HL-60/S4 (cell line): Measurements from ENCODE around the gene VHLL.
"Not testable (repeated sequence)": the region's sequence is repeated elsewhere in the genome, so short reads cannot be mapped to it uniquely, and the experiment has no call there.

Source experiments
- in situ Hi-C: fragments of 300-500 bp; cut with MboI; formaldehyde crosslinking; loops from 2 replicates; pipeline ENCODE4 v1.14.3; 2022; ENCODE audit warnings: low sequenced_read_pairs

The VHLL gene

DNA sequence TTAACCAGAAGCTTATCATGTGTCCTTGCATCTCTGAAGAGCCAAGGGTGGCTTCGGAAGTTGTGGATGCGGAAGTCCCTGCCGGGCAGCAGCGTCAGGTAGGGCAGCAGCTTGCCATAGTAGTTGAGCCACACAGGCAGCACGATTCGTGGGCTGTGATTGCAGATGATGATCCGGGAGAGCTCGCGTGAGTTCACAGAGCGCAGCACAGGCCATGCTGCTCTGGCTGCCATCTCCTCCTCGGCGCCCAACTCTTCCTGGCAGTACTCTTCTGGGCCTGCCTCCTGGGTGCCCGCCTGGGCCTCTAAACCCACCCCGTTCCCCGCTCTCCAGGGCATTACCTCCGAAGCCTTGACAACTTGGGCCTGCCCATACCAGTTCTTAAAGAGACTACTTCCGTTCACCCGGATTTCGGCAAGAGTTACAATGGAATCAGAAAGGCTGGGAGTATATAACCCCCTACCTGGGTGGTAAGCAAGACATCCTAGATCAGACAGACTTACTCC, at the start of gene VHLL:
VHLL (minus strand) TSS at position 456 of the 506 bp plus-strand sequence; CDS start at position 338, 118 bp downstream.
- in situ Hi-C loops, result no loop called here

DNA sequence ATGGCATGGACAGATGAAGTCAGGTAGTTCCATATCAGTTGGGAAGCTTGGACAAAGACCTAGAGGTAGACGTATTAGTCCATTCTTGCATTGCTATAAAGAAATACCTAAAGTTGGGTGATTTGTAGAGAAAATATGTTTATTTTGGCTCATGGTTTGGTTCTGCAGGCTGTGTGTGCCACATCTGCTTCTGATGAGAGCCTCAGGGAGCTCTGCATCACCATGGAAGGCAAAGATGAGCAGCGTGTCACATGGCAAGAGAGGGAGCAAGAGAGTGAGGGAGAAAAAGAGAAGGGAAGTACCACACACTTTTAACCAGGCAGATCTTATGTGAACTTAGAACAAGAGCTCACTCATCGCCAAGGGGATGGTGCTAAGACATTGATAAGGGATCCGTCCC, 48.2 kb upstream of the VHLL start:
- in situ Hi-C loops, result no loop called here

DNA sequence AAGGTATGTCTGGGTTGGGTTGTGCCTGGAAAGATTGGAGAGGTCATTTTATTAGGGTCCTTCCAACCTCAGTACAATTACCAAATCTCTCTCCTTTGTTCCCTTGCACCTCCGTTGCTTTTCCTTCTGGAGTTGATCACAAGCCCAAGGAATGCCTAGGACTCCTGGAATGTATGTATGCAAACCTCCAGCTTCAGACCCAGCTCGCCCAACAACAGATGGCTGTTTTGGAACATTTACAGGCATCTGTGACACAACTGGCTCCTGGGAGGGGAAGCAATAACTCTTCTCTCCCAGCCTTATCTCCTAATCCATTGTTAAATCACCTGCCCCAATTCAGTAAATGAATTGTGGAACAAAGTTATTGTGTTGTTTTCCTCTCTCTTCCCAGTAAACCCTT, 47.5 kb upstream of the VHLL start:
- in situ Hi-C loops, result no loop called here

DNA sequence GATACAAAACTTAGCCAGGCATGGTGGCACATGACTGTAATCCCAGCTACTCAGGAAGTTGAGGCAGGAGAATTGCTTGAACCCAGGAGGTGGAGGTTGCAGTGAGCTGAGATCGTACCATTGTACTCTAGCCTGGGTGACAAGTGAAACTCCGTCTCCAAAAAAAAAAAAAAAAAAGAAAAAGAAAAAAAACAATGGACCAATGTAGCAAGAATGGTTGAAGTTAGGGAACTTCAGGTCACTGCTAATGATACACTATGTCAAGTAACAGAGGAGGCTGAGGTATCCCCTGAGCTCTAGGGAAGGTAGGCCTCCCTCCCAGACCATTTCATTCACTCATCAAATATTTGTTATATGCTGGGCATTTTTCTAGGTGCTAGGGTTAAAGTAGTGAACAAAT, 46.9 kb upstream of the VHLL start:
- in situ Hi-C loops, result not testable (repeated sequence)

DNA sequence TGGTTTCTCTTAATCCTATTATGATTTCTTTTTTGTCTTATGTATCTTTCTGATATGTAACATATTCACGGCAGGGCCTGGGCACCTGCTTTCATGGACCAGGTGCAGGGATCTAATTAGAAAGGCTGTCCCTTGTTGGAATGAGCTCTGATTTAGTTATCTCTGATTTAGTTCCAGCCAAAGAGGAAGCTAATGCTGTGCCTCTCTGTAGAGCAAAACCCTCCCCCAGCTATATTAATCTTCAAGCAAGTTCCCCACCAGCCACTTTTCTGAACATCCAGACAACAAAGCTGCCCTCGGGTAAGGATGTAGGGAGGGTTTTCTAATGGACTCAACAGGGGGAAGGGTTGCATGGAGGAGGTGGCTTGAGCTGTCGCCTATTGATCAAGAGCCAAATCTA, 45.3 kb upstream of the VHLL start:
- in situ Hi-C loops, result no loop called here

DNA sequence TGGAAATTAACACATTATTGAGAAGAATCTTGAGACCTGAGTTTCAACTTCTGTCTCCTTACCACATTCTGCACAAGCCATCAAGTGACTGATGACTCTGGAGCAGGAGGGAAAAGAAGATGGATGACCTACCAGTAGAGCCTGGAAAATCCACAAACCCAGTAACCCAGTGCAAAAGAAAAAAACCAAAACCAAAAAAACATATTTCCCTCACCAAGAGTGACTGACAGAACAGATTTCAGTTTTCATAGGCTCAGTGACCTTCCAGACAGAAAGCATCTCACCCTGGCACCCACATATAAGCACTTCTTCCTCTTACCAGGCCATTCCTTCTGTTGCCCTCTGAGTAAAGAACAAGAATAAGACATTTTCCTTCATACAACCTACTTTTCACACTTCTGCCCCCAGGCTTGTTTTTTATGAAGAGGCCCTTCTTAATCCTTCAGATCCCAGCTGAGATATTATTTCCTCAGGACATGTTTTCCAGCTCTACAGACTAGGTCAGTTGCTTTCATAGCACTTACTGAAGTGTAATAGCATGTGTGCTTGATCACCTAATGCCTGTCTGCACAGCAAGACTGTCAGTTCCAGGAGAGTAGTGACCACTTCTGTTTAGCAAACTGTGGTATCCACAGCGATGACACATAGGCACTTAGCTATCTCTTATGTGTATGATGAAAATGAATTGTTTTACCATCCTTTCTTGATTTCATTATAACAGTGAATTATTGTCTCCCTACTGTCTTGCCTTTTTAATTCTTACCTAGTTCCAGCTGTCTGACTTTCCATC, 43.3 kb upstream of the VHLL start:
- in situ Hi-C loops, result no loop called here

DNA sequence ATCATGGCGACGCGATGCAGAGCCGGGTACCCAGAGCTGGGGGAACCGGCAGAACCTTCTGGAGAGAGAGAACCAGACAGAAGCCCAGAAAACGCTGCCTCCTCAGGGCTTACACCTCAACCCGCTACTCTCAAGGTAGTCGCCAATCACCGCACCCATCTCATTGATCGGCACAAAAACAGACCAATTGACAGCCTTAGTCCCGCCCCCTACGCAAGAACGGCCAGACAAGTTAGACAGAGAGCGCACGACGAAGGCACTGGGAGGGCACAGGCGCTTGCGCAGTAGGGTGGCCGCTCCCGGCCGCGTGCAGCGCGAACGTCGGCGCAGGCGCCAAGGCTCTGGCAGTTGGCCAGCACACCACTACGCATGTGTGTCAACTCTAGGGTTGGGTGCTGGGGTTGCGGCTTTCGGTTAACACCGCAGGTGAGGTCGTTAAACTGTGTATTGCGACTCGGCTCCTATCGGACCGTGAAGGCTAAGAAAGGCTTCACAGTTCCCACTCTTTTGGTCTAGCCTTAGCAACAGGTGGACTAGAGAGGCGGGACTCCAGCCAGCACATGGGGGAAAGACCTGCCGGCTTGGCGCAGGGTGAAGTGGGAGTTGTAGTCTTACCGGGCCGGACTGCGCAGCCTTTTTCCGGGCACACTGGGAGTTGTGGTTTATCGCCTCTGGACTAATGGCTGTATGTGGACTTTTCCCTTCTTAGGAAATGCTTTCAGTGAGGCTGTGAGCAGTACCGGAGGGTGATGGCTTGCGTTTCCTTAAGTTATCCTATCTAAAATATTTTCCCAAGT, 39.3 kb upstream of the VHLL start, which contains the start of the genes CCT3 and TSACC:
CCT3 (minus strand) TSS at position 113 of the 797 bp plus-strand sequence; CDS start at position 5, 108 bp downstream.
TSACC (plus strand) TSS at position 347 of the 797 bp plus-strand sequence. CDS start 1,232 bp downstream, outside the sequence.
- in situ Hi-C loops, result no loop called here

DNA sequence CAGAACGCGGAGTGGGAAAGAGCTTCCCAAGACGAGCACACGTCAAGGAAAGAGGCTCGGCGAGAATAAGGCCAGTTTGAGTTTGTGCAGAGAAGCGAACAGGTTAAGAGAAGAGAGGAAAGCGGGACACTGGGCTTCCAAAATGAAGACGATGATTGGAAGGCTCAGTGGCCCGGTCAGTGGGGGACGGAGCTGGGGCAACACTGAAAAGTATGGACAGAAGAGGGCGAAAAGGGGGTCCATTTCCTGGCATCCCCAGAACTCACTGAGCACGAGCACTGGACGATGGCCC, 38.7 kb upstream of the VHLL start:
- in situ Hi-C loops, result no loop called here

DNA sequence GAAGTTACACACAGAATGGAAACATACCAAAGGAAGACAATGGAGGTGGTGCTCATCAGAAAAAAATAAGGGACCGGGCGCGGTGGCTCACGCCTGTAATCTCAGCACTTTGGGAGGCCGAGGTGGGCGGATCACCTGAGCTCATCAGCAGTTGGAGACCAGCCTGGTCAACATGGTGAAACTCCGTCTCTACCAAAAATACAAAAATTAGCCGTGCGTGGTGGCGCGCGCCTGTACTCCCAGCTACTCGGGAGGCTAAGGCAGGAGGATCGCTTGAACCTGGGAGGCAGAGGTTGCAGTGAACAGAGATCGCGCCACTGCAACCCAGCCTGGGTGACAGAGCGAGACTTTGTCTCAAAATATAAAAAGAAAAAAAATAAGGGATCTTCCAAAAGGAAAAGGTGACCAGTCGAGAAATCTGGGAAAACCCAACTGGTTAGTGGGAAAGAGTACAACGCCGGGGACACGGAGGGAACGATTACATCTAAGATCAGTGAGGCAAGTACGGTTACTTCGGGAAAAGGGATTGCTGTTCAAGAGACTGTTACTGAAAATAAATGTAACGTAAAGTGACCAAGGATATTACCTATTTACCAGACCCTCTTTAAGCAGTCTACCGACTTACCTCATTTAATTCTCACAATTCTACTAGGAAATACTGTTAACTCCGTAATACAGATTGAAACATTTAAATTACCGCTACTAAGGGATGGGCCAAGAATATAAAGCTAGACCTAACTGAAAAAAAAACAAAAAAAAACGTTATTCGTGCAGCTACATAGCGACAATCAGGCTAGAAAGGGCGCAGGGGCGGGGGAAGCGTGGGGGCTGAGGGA, 38.2 kb upstream of the VHLL start:
- in situ Hi-C loops, result no loop called here

DNA sequence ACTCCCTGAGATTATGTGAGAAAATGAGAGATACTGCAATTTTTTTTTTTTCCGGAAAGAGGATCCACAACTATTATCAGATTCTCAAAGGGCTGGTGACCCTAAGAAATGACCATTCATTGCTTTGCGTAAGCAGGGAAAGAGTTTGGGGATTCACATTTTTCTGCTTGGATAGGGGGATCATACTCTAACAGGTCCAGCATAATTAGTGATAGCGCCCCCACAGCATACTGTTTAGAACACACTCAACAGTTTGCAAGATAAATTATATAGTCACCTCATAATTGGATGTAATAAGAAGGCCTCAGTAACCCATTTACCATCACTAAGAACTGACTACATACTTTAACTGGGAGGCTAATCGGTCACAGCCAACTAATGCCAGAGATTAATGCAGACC, 37.1 kb upstream of the VHLL start:
- in situ Hi-C loops, result no loop called here

DNA sequence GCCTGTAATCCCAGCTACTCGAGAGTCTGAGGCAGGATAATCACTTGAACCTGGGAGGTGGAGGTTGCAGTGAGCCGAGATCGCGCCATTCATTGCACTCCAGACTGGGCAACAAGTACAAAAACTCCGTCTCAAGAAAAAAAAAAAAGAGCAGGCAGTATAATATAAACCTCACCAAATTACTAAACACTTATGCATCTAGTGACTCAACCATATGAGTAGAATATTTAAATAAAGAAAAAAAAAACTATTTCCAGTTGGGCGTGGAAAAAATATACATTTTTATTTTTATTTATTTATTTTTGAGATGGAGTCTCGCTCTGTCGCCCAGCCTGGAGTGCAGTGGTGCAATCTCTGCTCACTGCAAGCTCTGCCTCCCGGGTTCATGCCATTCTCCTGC, 24.1 kb upstream of the VHLL start:
- in situ Hi-C loops, result not testable (repeated sequence)

DNA sequence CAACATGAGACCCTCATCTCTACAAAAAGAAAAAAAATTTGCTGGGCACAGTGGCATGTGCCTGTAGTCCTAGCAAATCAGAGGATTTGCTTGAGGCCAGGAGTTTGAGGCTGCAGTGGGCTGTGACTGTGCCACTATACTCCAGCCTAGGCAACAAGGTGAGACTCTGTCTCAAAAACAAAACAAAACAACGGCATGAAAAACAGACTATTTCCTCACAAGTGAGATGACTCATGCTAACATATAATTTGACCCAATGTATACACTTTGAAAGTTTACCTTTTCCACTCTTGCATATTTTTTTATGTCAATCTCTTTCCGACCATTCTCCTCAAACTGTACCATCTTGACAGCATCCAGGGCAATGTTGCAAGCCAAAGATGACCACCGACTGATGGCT, 21.5 kb upstream of the VHLL start:
- in situ Hi-C loops, result no loop called here

DNA sequence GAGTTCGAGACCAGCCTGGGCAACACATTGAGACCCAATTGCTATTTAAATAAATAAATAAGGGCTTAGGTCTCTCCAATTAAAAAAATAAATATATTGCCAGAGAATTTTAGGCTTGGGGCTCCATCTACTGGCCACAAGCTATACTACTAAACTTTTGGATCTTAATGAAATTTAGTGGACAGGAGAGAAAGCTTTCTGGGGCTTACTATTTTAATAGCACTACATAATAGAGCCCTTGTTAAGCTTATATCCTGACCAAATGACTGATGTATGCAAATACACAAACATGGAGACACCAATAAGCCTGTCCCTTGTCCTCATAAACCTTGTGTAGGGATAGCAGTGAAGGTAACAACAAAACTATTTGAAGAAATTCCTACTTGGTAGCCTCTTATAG, 20.6 kb upstream of the VHLL start:
- in situ Hi-C loops, result no loop called here

DNA sequence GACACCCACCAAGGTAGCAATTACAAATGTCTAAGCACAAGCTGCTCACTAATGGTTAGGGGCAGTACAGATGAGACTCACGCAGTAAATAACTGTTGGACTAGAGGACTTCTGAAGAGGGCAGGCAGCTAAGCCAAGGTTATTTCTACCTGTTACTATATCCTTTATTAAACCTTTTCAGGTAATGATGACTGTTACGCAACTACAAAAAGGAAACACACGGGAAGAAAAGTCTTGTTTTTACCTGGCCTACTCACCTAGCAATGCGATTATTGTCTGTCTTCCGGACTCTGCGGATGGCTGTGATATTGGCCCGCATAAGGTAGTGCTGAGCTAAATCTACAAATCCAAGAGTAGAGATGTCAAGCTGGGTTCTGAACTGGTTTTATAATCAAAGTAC, 17.8 kb upstream of the VHLL start:
- in situ Hi-C loops, result no loop called here

DNA sequence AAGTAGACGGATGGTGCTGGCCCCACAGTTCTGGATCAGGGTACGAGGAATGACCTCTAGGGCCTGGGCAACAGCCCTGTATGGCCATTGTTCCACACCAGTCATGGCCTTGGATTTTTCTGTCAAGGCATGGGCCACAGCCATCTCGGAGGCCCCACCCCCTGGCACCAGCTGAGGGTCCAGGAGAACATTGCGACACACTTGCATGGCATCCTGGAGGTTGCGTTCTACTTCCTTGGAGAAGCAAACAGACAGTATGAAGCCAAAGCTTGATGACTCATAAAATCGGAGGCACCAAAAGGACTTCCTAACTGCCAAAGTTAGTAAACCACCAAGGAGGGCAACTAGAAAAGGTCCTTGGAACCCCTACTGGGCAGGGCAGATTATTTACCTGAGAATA, 11.9 kb upstream of the VHLL start:
- in situ Hi-C loops, result no loop called here

DNA sequence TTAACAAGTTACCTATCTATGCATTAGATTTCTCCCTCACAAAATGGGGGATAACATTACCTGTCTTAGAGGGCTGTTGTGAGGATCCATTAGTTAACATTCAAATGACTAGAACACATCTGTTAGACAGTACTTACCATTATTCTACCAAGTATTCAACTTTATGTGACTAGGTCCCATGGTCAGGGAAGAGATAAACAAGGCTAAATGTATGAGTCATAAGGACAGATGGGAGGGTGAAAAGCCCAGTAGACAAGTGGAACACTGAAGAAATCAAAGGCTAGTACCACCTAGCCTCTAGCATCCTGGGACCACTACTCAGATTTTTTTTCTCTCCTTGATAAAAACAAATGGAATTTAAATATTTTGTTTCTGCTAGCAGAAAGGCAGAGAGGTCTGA, 9.0 kb upstream of the VHLL start:
- in situ Hi-C loops, result no loop called here

DNA sequence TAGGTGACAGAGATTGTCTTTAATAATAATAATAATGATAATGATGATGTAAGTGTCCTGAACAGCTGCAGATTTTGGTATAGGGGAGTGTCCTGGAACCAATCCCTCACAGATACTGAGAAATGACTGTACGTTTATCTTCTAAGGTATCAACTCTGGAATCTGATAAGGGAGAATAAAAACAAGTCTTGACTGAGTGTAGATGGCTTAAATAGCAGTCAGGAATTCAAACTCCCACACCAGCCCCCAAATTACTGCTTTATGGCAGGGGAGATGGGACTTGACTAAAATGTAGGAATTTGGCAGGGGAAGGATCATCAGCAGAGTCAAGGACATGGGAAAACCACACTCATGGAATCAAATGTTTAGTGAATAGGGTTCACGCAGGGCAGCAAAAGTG, 6.1 kb upstream of the VHLL start:
- in situ Hi-C loops, result no loop called here

DNA sequence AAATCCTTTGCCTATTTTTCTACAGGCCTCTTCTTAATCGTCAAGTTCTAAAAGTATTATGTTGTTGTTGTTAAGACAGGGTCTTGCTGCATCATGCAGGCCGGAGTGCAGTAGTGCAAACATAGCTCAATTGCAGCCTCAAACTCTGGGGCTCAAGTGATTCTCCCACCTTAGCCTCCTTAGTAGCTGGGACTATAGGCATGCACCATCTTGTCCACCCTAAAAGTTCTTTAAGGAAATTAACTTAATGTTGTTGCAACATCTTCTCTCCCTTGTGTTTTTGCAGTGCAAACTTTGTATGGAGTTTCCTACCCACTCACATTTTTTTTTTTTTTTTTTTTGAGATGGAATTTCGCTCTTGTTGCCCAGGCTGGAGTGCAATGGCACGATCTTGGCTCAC, 4.1 kb upstream of the VHLL start:
- in situ Hi-C loops, result no loop called here

DNA sequence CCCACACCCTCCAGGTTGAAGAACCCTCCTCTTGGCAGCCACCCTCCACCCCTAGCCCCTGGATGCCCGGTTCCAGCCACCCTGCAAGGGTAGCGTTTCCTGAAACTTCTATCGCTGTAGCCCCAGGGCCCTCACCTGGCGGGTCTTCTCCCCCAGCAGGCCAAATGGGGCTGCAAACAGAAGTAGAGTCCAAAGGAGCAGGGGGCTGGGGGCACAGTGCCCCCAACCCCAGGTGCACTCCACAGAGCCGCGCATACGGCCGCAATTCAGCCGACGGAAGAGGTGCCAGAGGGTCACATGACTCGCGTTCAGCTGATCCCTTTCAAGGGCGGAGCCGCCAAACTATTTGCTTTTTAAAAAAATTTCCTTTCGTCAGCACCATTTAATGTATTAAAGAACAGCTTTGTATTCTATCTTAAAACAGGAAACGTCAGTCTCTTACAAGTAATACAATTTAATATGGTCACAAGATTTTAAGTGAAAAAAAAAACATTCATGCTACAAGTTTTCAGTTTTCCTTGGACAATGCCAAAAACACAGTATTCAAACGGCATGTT, 3.6 kb downstream of the VHLL start, which contains the start of gene GLMP:
GLMP (minus strand) TSS at position 289 of the 557 bp plus-strand sequence; CDS start at position 255, 34 bp downstream.
- in situ Hi-C loops, result no loop called here

DNA sequence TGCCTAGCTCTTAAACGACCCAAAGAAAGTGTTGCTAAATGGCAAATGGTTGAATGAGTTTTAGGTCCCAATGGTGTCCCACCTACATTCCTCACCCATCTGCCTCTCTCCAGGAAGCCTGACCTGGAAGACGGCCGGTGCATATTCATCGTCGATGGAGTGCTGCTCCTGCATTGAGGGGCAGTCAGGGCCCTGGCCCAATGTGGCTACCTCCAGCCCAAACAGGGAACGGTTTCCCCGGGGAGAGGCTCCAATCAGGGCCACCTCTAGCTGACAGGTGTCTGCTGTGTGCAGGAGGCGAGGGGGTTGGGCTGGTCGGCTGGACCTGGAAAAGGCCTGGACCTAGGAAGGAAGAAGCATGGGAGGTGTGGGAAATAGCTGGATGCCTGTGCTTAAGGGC, 5.2 kb downstream of the VHLL start:
- in situ Hi-C loops, result no loop called here

DNA sequence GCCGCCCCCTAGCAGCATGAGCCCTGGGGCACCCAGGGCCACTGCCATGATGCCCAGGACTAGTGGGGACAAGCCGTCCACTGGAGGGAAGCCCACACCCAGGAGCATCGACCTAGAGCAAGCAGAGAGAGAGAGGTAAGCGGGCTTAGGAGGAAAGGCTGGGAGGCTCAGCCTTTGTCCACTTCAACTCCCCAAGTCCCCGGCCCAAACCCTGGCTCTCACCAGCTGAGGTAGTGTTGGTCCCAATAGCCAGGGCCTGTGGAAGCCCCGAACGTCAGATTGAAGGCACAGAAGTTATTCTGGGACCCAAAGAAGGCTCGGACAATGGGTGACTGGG, 6.0 kb downstream of the VHLL start:
- in situ Hi-C loops, result no loop called here
